WERI-Rb-1 (cell line): ENCODE measurements around the gene MAMDC2.

Experiments used
- DNase-seq: peaks from one replicate; pipeline ENCODE4 v3.0.0-alpha.2; 2020
- H3K27ac ChIP-seq: fragments of 250-450 bp; sonication (Bioruptor Pico); 2 replicates; pipeline ENCODE4 v1.5.1; 2020; ENCODE audit warnings: mild to moderate bottlenecking, moderate library complexity
- H3K27me3 ChIP-seq: fragments of 250-450 bp; sonication (Bioruptor Pico); 2 replicates; pipeline ENCODE4 v1.5.1; 2021; ENCODE audit warnings: mild to moderate bottlenecking, low read depth, moderate library complexity; ENCODE audit not compliant: insufficient read depth, severe bottlenecking
- H3K36me3 ChIP-seq: fragments of 250-450 bp; sonication (Bioruptor Pico); 2 replicates; pipeline ENCODE4 v1.5.1; 2020; ENCODE audit warnings: mild to moderate bottlenecking, moderate library complexity
- H3K4me3 ChIP-seq: 2 replicates; pipeline ENCODE4 v1.5.1; 2011; ENCODE audit warnings: low read depth, mild to moderate bottlenecking, control low read depth, low read length
- H3K9me3 ChIP-seq: fragments of 250-450 bp; sonication (Bioruptor Pico); 2 replicates; pipeline ENCODE4 v1.5.1; 2021; ENCODE audit warnings: mild to moderate bottlenecking, moderate library complexity; ENCODE audit not compliant: severe bottlenecking
- TF ChIP-seq, protein P1 (sequence below): IDR thresholded peaks from 2 replicates; pipeline ENCODE4 v1.5.1; 2011; ENCODE audit warnings: low read depth, mild to moderate bottlenecking, control low read depth, inconsistent platforms, low read length

Gene MAMDC2

DNA sequence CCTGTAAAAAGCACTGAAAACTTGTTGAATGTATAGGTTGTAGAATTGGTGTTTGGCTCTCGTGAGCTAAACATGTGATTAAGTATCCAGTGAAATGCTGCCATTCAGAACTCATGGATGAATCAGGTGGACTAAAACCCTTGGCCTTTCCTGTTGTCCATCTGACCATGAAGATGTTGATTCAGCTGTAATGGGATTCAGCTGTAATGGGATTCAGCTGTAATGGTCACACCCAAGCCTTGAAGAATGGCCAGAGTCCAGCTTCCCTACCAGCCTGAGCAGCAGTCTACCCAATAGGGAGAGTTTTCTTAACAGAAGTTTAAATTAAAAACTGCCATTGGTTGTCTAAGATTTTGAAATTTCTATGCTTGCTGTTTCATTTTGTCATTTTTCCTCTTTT lies 18.1 kb downstream of the MAMDC2 start:
- Histone ChIP-seq H3K4me3 (no peak overlapping the region), H3K9me3 (peaks cover 5% of the 10 kb centered on the region), H3K27me3 (no peaks in the 10 kb centered on the region), H3K36me3 (no peaks in the 10 kb centered on the region), H3K27ac (no peak overlapping the region)
- DNase-seq: no peak
- TF ChIP-seq, protein P1, sequence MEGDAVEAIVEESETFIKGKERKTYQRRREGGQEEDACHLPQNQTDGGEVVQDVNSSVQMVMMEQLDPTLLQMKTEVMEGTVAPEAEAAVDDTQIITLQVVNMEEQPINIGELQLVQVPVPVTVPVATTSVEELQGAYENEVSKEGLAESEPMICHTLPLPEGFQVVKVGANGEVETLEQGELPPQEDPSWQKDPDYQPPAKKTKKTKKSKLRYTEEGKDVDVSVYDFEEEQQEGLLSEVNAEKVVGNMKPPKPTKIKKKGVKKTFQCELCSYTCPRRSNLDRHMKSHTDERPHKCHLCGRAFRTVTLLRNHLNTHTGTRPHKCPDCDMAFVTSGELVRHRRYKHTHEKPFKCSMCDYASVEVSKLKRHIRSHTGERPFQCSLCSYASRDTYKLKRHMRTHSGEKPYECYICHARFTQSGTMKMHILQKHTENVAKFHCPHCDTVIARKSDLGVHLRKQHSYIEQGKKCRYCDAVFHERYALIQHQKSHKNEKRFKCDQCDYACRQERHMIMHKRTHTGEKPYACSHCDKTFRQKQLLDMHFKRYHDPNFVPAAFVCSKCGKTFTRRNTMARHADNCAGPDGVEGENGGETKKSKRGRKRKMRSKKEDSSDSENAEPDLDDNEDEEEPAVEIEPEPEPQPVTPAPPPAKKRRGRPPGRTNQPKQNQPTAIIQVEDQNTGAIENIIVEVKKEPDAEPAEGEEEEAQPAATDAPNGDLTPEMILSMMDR: no peak

- Histone ChIP-seq H3K27ac (no peak overlapping the region), H3K27me3 (no peaks in the 10 kb centered on the region), H3K36me3 (no peaks in the 10 kb centered on the region), H3K9me3 (no peaks in the 10 kb centered on the region), H3K4me3 (no peak overlapping the region)
- DNase-seq: no peak
- TF ChIP-seq, protein P1: no peak
Observed at GRCh38 chr9:70064496-70064895, 20.8 kb downstream of the MAMDC2 start.

- DNase-seq: no peak
- H3K27ac ChIP-seq: no peak overlapping the region
- no peak overlapping the region for H3K4me3 ChIP-seq
- H3K9me3 ChIP-seq: no peaks in the 10 kb centered on the region
- no peaks in the 10 kb centered on the region for H3K36me3 ChIP-seq
- TF ChIP-seq, protein P1: no peak
- no peaks in the 10 kb centered on the region for H3K27me3 ChIP-seq
Observed at GRCh38 chr9:70065572-70065971, 21.9 kb downstream of the MAMDC2 start.

GRCh38 chr9:70066418-70066817 lies 22.8 kb downstream of the MAMDC2 start:
- Histone ChIP-seq H3K36me3 (no peaks in the 10 kb centered on the region), H3K27me3 (no peaks in the 10 kb centered on the region), H3K4me3 (no peak overlapping the region), H3K27ac (no peak overlapping the region), H3K9me3 (no peaks in the 10 kb centered on the region)
- DNase-seq: no peak
- TF ChIP-seq, protein P1: no peak

DNA sequence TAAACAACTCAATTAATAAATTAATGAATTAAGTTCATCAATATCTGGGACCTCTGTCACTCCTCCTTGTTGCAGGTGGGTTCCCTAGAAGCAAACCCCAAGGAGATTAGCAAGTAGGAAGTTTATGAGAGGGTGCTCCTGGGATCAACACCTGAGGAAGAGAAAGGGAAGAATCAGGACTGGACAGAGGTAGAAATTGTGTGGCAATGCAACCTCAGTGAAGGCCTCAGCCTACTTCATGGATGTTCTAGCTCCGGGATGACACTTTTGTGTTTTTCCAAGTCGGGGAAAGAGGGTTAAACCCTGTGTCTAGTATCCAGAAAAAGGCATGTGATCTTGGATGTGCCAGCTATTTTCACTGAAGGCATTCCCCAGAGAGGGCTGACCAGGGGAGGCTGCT lies 23.2 kb downstream of the MAMDC2 start:
- TF ChIP-seq, protein P1: no peak
- no peaks in the 10 kb centered on the region for H3K36me3 ChIP-seq
- DNase-seq: no peak
- no peak overlapping the region for H3K4me3 ChIP-seq
- no peaks in the 10 kb centered on the region for H3K27me3 ChIP-seq
- no peak overlapping the region for H3K27ac ChIP-seq
- no peaks in the 10 kb centered on the region for H3K9me3 ChIP-seq

- Histone ChIP-seq H3K36me3 (no peaks in the 10 kb centered on the region), H3K4me3 (no peak overlapping the region), H3K27ac (no peak overlapping the region), H3K9me3 (no peaks in the 10 kb centered on the region), H3K27me3 (no peaks in the 10 kb centered on the region)
- DNase-seq: no peak
- TF ChIP-seq, protein P1: no peak
Observed at GRCh38 chr9:70069704-70070103, 26.1 kb downstream of the MAMDC2 start.
